Esophagus muscularis mucosa (tissue), 4 donors: ENCODE results near the gene PLOD1. TPM values are rescaled to one million over a fixed set of nuclear protein-coding genes. Genes with fewer than 3 reads are reported as not detected.

Source experiments
- DNase-seq: peaks from one replicate; pipeline ENCODE4 v3.0.0-alpha.2; 2017; ENCODE audit errors: extremely low spot score
- H3K27ac ChIP-seq, 4 donors: fragments of 200-600 bp; sonication (generic); replicated peaks in 1 of 4; 1 replicate in 3 of 4; 2 replicates in 1 of 4; pipeline ENCODE4 v1.5.1; 2016 to 2019; ENCODE audit warnings: mild to moderate bottlenecking in 1 of 4
- H3K27me3 ChIP-seq, 4 donors: fragments of 200-600 bp; sonication (generic); one replicate each; pipeline versions ENCODE4 v1.5.1 to v1.6.0; 2016 to 2019
- H3K36me3 ChIP-seq, 4 donors: fragments of 200-600 bp; sonication (generic); one replicate each; pipeline ENCODE4 v1.5.1; 2016 to 2019
- H3K4me1 ChIP-seq, 4 donors: fragments of 200-600 bp; sonication (generic); one replicate each; pipeline ENCODE4 v1.5.1; 2016 to 2019
- H3K4me3 ChIP-seq, 4 donors: fragments of 200-600 bp; sonication (generic); 1 replicate in 2 of 4; 2 replicates in 2 of 4; pipeline ENCODE4 v1.5.1; 2016 to 2019; ENCODE audit warnings: mild to moderate bottlenecking in 4 of 4, moderate library complexity in 1 of 4
- H3K9me3 ChIP-seq, 4 donors: fragments of 200-600 bp; sonication (generic); 1 replicate in 3 of 4; 2 replicates in 1 of 4; pipeline ENCODE4 v1.5.1; 2016 to 2019
- EP300 ChIP-seq: sonication (generic); formaldehyde crosslinking; IDR thresholded peaks from one replicate; pipeline ENCODE4 v1.6.1; 2017; ENCODE audit warnings: antibody characterized with exemption
- POLR2A ChIP-seq: fragments of 450-650 bp; IDR thresholded peaks from one replicate; pipeline ENCODE4 v1.6.1; 2017; ENCODE audit warnings: antibody characterized with exemption, moderate library complexity, mild to moderate bottlenecking, low read depth
- POLR2AphosphoS5 ChIP-seq, 2 donors: sonication (generic); formaldehyde crosslinking; IDR thresholded peaks; one replicate each; pipeline ENCODE4 v1.6.1; 2017; ENCODE audit warnings: antibody characterized with exemption in 2 of 2
- WGBS: methylation state at CpG from one replicate; pipeline ENCODE4 v1.1.5; 2018; 5-methylcytosine and 5-hydroxymethylcytosine counted together
- intact Hi-C: fragments of 100-400 bp; cut with DNase I; formaldehyde crosslinking; loops from one replicate; pipeline ENCODE4 v1.15.1; 2023
- total RNA-seq, 4 donors: library from RNA; depleted of rRNA; stranded (reverse); fragments of >200 nt; gene quantifications; one replicate each; pipeline versions ENCODE4 v1.1.0 to v1.2.1, GENCODE V29; 2016
- TF ChIP-seq, protein P1 (sequence below), 3 experiments: fragments of 200-600 bp in 2 of 3; fragments of 450-650 bp in 1 of 3; sonication (generic) in 2 of 3; IDR thresholded peaks; one replicate each; pipeline ENCODE4 v1.5.1; 2017 to 2019; ENCODE audit warnings: antibody characterized with exemption in 3 of 3, mild to moderate bottlenecking in 2 of 3, moderate library complexity in 1 of 3

Gene PLOD1
- total RNA-seq, 4 donors from 2014 or later = 67.5 to 111 (median 75.0) TPM

GRCh38 chr1:12011998-12012397, 77.5 kb downstream of the PLOD1 start:
- no peak for TF ChIP-seq POLR2AphosphoS5 (IDR thresholded peaks at IDR 0.05)
- TF ChIP-seq, protein P1, sequence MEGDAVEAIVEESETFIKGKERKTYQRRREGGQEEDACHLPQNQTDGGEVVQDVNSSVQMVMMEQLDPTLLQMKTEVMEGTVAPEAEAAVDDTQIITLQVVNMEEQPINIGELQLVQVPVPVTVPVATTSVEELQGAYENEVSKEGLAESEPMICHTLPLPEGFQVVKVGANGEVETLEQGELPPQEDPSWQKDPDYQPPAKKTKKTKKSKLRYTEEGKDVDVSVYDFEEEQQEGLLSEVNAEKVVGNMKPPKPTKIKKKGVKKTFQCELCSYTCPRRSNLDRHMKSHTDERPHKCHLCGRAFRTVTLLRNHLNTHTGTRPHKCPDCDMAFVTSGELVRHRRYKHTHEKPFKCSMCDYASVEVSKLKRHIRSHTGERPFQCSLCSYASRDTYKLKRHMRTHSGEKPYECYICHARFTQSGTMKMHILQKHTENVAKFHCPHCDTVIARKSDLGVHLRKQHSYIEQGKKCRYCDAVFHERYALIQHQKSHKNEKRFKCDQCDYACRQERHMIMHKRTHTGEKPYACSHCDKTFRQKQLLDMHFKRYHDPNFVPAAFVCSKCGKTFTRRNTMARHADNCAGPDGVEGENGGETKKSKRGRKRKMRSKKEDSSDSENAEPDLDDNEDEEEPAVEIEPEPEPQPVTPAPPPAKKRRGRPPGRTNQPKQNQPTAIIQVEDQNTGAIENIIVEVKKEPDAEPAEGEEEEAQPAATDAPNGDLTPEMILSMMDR (IDR thresholded peaks at IDR 0.05) = no peak
- TF ChIP-seq POLR2A = no peak
- no peak for TF ChIP-seq EP300
- WGBS = 87% methylated on average over 3 of the region's 4 CpGs
- no peak for DNase-seq
- Histone ChIP-seq H3K27me3 (no peaks in the 10 kb centered on the region), H3K4me3 (no peak overlapping the region), H3K27ac (peak overlapping the region in 2 of 4 donors; percentile 6 to 10), H3K4me1 (no peaks in the 10 kb centered on the region), H3K36me3 (peaks cover 42 to 75% (median 62%) of the 10 kb centered on the region in 4 donors), H3K9me3 (no peaks in the 10 kb centered on the region)
- intact Hi-C loops = no loop called here

DNA sequence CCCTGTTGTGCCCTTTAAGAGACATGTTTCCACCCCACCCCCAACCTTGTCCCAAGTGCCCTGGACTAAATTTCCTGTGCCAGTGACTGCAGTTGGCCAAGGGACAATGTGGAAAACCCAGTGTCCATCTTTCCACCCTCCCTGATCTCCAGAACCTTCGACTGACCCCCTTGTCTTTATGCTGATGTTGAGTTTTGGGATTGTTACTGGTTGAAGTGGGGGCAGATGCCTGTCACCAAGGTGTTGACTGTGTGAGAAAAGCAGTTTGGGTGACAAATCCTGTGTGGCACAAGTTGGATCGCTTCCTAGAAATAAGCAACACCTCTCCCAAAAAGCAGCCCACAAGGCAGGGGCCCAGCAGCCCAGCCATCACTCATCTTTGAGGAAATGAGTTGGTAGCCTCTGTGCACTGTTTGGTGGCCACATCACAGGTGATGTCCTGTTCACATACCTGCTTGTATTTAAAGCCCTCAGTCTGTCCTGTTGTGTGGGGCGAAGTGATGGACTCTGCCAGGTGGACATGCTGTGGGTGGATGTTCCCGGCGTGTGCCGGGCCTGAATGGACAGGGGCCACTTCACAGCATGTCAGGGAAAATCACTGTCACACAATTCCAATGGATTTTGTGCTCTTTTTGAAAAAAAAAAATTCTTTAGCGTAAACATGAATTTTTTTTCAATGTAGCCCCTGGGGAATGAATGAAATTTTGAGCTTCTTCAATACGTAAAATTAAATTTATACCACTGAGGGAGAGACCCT, 78.2 kb downstream of the PLOD1 start:
- intact Hi-C loops = no loop called here
- WGBS = 83% methylated on average over 7 of the region's 8 CpGs

GRCh38 chr1:12014141-12014991, 79.8 kb downstream of the PLOD1 start:
- H3K27me3 ChIP-seq = no peaks in the 10 kb centered on the region
- peaks cover 0 to 4% (median 0%) of the 10 kb centered on the region in 4 donors for H3K4me1 ChIP-seq
- no peaks in the 10 kb centered on the region for H3K9me3 ChIP-seq
- WGBS = 81% methylated on average over 16 of the region's 16 CpGs
- peaks cover 32 to 52% (median 41%) of the 10 kb centered on the region in 4 donors for H3K36me3 ChIP-seq
- H3K27ac ChIP-seq = peak overlapping the region in 3 of 4 donors; percentile 13 to 57 (median 22)
- intact Hi-C loops = no loop called here
- no peak overlapping the region for H3K4me3 ChIP-seq
- TF ChIP-seq POLR2A (no peak), EP300 (no peak), POLR2AphosphoS5 (IDR thresholded peaks at IDR 0.05) (no peak)
- TF ChIP-seq, protein P1 (IDR thresholded peaks at IDR 0.05) = no peak
- no peak for DNase-seq

More for the DNA sequence above, 78.2 kb downstream of the PLOD1 start:
- TF ChIP-seq EP300 (no peak), POLR2AphosphoS5 (IDR thresholded peaks at IDR 0.05) (no peak), POLR2A (no peak)
- TF ChIP-seq, protein P1 (IDR thresholded peaks at IDR 0.05) = no peak
- DNase-seq = no peak
- Histone ChIP-seq H3K9me3 (no peaks in the 10 kb centered on the region), H3K4me1 (no peaks in the 10 kb centered on the region), H3K27ac (peak overlapping the region in 1 of 4 donors; percentile 10), H3K4me3 (no peak overlapping the region), H3K36me3 (peaks cover 35 to 68% (median 55%) of the 10 kb centered on the region in 4 donors), H3K27me3 (no peaks in the 10 kb centered on the region)

DNA sequence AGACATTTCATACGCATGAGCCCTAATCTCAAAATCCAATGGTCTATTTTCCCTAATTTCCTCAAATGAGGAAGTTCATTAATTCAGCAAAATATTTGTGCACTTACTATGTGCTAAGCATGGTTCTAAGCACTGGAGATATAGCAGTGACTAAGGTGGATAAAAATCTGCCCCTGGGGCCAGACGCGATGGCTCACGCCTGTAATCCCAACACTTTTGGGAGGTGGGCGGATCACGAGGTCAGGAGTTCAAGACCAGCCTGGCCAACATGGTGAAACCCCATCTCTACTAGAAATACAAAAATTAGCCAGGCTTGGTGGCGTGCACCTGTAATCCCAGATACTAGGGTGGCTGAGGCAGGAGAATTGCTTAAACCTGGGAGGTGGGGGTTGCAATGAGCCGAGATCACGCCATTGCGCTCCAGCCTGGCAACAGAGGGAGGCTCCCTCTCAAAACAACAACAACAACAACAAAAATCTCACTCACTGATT, 80.5 kb downstream of the PLOD1 start:
- Histone ChIP-seq H3K36me3 (peaks cover 25 to 45% (median 35%) of the 10 kb centered on the region in 4 donors), H3K27ac (peak overlapping the region in 2 of 4 donors; percentile 11 to 57), H3K27me3 (no peaks in the 10 kb centered on the region), H3K4me1 (peaks cover 2 to 8% (median 4%) of the 10 kb centered on the region in 4 donors), H3K4me3 (no peak overlapping the region), H3K9me3 (no peaks in the 10 kb centered on the region)
- no peak for DNase-seq
- intact Hi-C loops = no loop called here
- 91% methylated on average over 10 of the region's 10 CpGs for WGBS
- TF ChIP-seq POLR2AphosphoS5 (IDR thresholded peaks at IDR 0.05) = no peak

DNA sequence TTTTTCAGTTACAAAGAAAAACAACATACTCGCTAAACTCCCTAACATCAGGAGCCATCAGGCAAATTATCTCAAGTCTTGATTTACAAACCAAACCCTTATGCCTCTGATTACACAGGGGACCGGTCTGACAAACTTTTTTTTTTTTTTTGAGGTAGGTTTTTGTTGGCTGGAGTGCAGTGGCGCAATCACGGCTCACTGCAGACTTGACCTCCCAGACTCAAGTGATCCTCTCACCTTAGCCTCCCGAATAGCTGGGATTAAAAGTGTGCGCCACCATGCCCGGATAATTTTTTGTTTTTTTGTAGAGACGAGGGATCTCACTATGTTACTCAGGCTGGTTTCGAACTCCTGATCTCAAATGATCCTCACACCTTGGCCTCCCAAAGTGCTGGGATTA, 81.0 kb downstream of the PLOD1 start:
- 91% methylated on average over 9 of the region's 9 CpGs for WGBS
- TF ChIP-seq EP300 = no peak
- TF ChIP-seq, protein P1 (IDR thresholded peaks at IDR 0.05) = no peak
- no peak for TF ChIP-seq POLR2AphosphoS5 (IDR thresholded peaks at IDR 0.05)
- no peak for TF ChIP-seq POLR2A
- Histone ChIP-seq H3K4me1 (peaks cover 6 to 13% (median 8%) of the 10 kb centered on the region in 4 donors), H3K36me3 (peaks cover 20 to 40% (median 30%) of the 10 kb centered on the region in 4 donors), H3K9me3 (no peaks in the 10 kb centered on the region), H3K27ac (peak overlapping the region in 1 of 4 donors; percentile 57), H3K27me3 (no peaks in the 10 kb centered on the region), H3K4me3 (no peak overlapping the region)
- no peak for DNase-seq
- intact Hi-C loops = no loop called here
